ENCODE results near the gene TMEM30B. TPM values are rescaled to one million over a fixed set of nuclear protein-coding genes. Genes with fewer than 3 reads are reported as not detected.

The TMEM30B gene
- polyA plus RNA-seq, 1 of the 3 experiments (the other 2 are of a cell fraction) = 0.15 TPM

GRCh38 chr14:61319706-61320105 lies 38.6 kb upstream of the TMEM30B start:
- no peak overlapping the region for H2AFZ ChIP-seq (ENCODE audit: low read depth)
- ChIA-PET POLR2A (no interaction called here), CTCF (interaction anchor here (0.7 kb wide), 1 partner anchor 33 kb away, joined by 3 read pairs; no protein-coding TSS in a partner anchor)
- no peak overlapping the region for H3K27ac ChIP-seq (ENCODE audit: low read depth in 2 of 2, low read length in 1 of 2)
- H3K4me3 ChIP-seq (ENCODE audit: low read depth in 2 of 2, low read length in 1 of 2) = no peak overlapping the region
- no peaks in the 10 kb centered on the region for H3K79me2 ChIP-seq (ENCODE audit: insufficient read depth)
- H3K36me3 ChIP-seq (replicated peaks in 1 of 2; ENCODE audit: control insufficient read depth in 1 of 2, insufficient read depth in 2 of 2, low read length in 1 of 2) = no peaks in the 10 kb centered on the region
- TF ChIP-seq GATA2 (CRISPR knock-in tag; IDR thresholded peaks at IDR 0.05) = no peak
- TF ChIP-seq CHD2 (IDR thresholded peaks at IDR 0.05; ENCODE audit: low read length, partially characterized antibody) = no peak
- TF ChIP-seq USF2 (IDR thresholded peaks at IDR 0.05; ENCODE audit: borderline replicate concordance, low read depth, low read length) = no peak
- no peak for TF ChIP-seq REST (IDR thresholded peaks at IDR 0.05; ENCODE audit: low read depth, low read length)
- no peak for TF ChIP-seq JUND (IDR thresholded peaks at IDR 0.05)
- no peak for TF ChIP-seq RCOR1 (IDR thresholded peaks at IDR 0.05; ENCODE audit: low read length)
- no peak for TF ChIP-seq ZBTB33 (IDR thresholded peaks at IDR 0.05; ENCODE audit: borderline replicate concordance, low read depth)
- TF ChIP-seq PBX3 (IDR thresholded peaks at IDR 0.05) = no peak
- no peaks in the 10 kb centered on the region for H3K9me2 ChIP-seq
- no peak overlapping the region for H3K9ac ChIP-seq
- H3F3A ChIP-seq (replicated peaks; ENCODE audit: insufficient read depth) = no peaks in the 10 kb centered on the region
- no peak overlapping the region for H3K4me2 ChIP-seq
- DNase-seq = no peak
- no peaks in the 10 kb centered on the region for H3K9me3 ChIP-seq
- H4K20me1 ChIP-seq (ENCODE audit: insufficient read depth) = no peaks in the 10 kb centered on the region
- peaks cover 0 to 10% of the 10 kb centered on the region in 2 experiments; a peak in 1 of 4 replicates for H3K4me1 ChIP-seq (ENCODE audit: control insufficient read depth in 1 of 2, insufficient read depth in 2 of 2, low read depth in 1 of 2, low read length in 1 of 2)
- 77% methylated on average over 6 of the region's 6 CpGs for WGBS (ENCODE audit: low lambda C conversion rate)
- peaks cover 10% of the 10 kb centered on the region for H3K27me3 ChIP-seq (ENCODE audit: insufficient read depth)

GRCh38 chr14:61319086-61319485 lies 37.9 kb upstream of the TMEM30B start:
- peaks cover 10% of the 10 kb centered on the region for H3K27me3 ChIP-seq (ENCODE audit: insufficient read depth)
- 42% methylated on average over 3 of the region's 3 CpGs for WGBS (ENCODE audit: low lambda C conversion rate)
- H4K20me1 ChIP-seq (ENCODE audit: insufficient read depth) = no peaks in the 10 kb centered on the region
- TF ChIP-seq USF2 (IDR thresholded peaks at IDR 0.05; ENCODE audit: borderline replicate concordance, low read depth, low read length) (no peak), NRF1 (IDR thresholded peaks at IDR 0.05; ENCODE audit: low read depth, low read length) (no peak), GABPA (IDR thresholded peaks at IDR 0.05; ENCODE audit: low read depth) (no peak), CHD2 (IDR thresholded peaks at IDR 0.05; ENCODE audit: low read length, partially characterized antibody) (no peak), TEAD4 (IDR thresholded peaks at IDR 0.05; ENCODE audit: borderline replicate concordance, insufficient read depth) (no peak), USF1 (IDR thresholded peaks at IDR 0.05; ENCODE audit: borderline replicate concordance, low read depth) (no peak), FOXJ3 (CRISPR knock-in tag; IDR thresholded peaks at IDR 0.05) (no peak), CTCF (IDR thresholded peaks at IDR 0.05) (no peak), POLR2AphosphoS5 (IDR thresholded peaks at IDR 0.05; ENCODE audit: low read depth, low read length) (no peak)
- no peak for DNase-seq
- H2AFZ ChIP-seq (ENCODE audit: low read depth) = no peak overlapping the region
- H3F3A ChIP-seq (replicated peaks; ENCODE audit: insufficient read depth) = no peaks in the 10 kb centered on the region
- H3K9me2 ChIP-seq = no peaks in the 10 kb centered on the region
- CTCF ChIA-PET = no interaction called here
- no peak overlapping the region for H3K9ac ChIP-seq
- H3K79me2 ChIP-seq (ENCODE audit: insufficient read depth) = no peaks in the 10 kb centered on the region
- peaks cover 0 to 10% of the 10 kb centered on the region in 2 experiments; a peak in 1 of 4 replicates for H3K4me1 ChIP-seq (ENCODE audit: control insufficient read depth in 1 of 2, insufficient read depth in 2 of 2, low read depth in 1 of 2, low read length in 1 of 2)
- H3K36me3 ChIP-seq (replicated peaks in 1 of 2; ENCODE audit: control insufficient read depth in 1 of 2, insufficient read depth in 2 of 2, low read length in 1 of 2) = no peaks in the 10 kb centered on the region
- POLR2A ChIA-PET = no interaction called here
- no peak overlapping the region for H3K27ac ChIP-seq (ENCODE audit: low read depth in 2 of 2, low read length in 1 of 2)
- no peak overlapping the region for H3K4me3 ChIP-seq (ENCODE audit: low read depth in 2 of 2, low read length in 1 of 2)
- H3K9me3 ChIP-seq = no peaks in the 10 kb centered on the region
- H3K4me2 ChIP-seq = no peak overlapping the region

Measured in SK-N-SH (cell line).